DND-41 (cell line): ENCODE measurements around the gene PLGRKT.
"Not testable (repeated sequence)": the region's sequence is repeated elsewhere in the genome, so short reads cannot be mapped to it uniquely, and the experiment has no call there.

Source experiments
- ATAC-seq: fragments of 200-7000 bp; cut with Tn5 transposase; 3 replicates; pipeline ENCODE4 v1.9.1; 2021; ENCODE audit warnings: low read depth; ENCODE audit not compliant: insufficient read depth
- DNase-seq: peaks from one replicate; pipeline ENCODE4 v3.0.0-alpha.2; 2020
- H2AFZ ChIP-seq: 2 replicates; pipeline ENCODE4 v1.6.0; 2012; ENCODE audit warnings: low read depth, low read length
- H3K27ac ChIP-seq: 2 replicates; pipeline ENCODE4 v1.5.1; 2012; ENCODE audit warnings: low read length, inconsistent platforms
- H3K27me3 ChIP-seq: fragments of 200-600 bp; sonication (generic); 2 replicates; pipeline ENCODE4 v1.6.0; 2012; ENCODE audit warnings: low read length, mild to moderate bottlenecking, inconsistent platforms; ENCODE audit not compliant: insufficient read depth, poor library complexity
- H3K36me3 ChIP-seq: 2 replicates; pipeline ENCODE4 v1.5.1; 2012; ENCODE audit warnings: low read length, inconsistent platforms; ENCODE audit not compliant: insufficient read depth
- H3K4me1 ChIP-seq: 2 replicates; pipeline ENCODE4 v1.5.1; 2012; ENCODE audit warnings: mild to moderate bottlenecking, low read length; ENCODE audit not compliant: insufficient read depth
- H3K4me2 ChIP-seq: 2 replicates; pipeline ENCODE4 v1.6.0; 2012; ENCODE audit warnings: mild to moderate bottlenecking, moderate library complexity, low read length, inconsistent platforms; ENCODE audit not compliant: insufficient read depth
- H3K4me3 ChIP-seq, 2 experiments: fragments of 200-600 bp in 1 of 2; shearing (Covaris generic) in 1 of 2; 2 replicates each; pipeline ENCODE4 v1.5.1; 2012 to 2016; ENCODE audit warnings: inconsistent platforms in 2 of 2, low read length in 2 of 2, mild to moderate bottlenecking in 2 of 2, low read depth in 1 of 2, moderate library complexity in 1 of 2
- H3K79me2 ChIP-seq: 2 replicates; pipeline ENCODE4 v1.6.0; 2012; ENCODE audit warnings: low read length, inconsistent platforms; ENCODE audit not compliant: insufficient read depth
- H3K9ac ChIP-seq: 2 replicates; pipeline ENCODE4 v1.6.0; 2012; ENCODE audit warnings: low read depth, mild to moderate bottlenecking, inconsistent platforms, low read length, moderate library complexity
- H3K9me3 ChIP-seq: 2 replicates; pipeline ENCODE4 v1.5.1; 2012; ENCODE audit warnings: low read length, moderate library complexity, mild to moderate bottlenecking, inconsistent platforms; ENCODE audit not compliant: insufficient read depth, severe bottlenecking
- H4K20me1 ChIP-seq: 2 replicates; pipeline ENCODE4 v1.6.0; 2012; ENCODE audit warnings: low read length; ENCODE audit not compliant: insufficient read depth
- CTCF ChIP-seq: IDR thresholded peaks from 2 replicates; pipeline ENCODE4 v1.5.1; 2012; ENCODE audit warnings: borderline replicate concordance, low read length, moderate library complexity, mild to moderate bottlenecking; ENCODE audit not compliant: poor library complexity, severe bottlenecking; ENCODE audit errors: extremely low read depth
- EZH2 ChIP-seq: IDR thresholded peaks from 3 replicates; pipeline ENCODE4 v1.6.1; 2012; ENCODE audit warnings: borderline replicate concordance, low read depth, mild to moderate bottlenecking, moderate library complexity, low read length, inconsistent platforms; ENCODE audit not compliant: severe bottlenecking

PLGRKT gene

DNA sequence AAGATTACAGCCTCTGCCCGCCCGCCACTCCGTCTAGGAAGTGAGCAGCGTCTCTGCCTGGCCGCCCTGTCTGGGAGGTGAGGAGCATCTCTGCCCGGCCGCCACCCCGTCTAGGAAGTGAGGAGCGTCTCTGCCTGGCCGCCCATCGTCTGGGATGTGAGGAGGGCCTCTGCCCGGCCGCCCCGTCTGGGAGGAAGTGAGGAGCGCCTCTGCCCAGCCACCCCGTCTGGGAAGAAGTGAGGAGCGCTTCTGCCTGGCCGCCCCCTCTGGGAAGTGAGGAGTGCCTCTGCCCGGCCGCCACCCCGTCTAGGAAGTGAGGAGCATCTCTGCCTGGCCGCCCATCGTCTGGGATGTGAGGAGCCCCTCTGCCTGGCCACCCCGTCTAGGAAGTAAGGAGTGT, 4.8 kb downstream of the PLGRKT start:
- H3K4me2 ChIP-seq, H3K9ac ChIP-seq, H3K27ac ChIP-seq, H3K9me3 ChIP-seq, H3K27me3 ChIP-seq, H2AFZ ChIP-seq, ATAC-seq, H3K79me2 ChIP-seq, H4K20me1 ChIP-seq, DNase-seq, H3K4me3 ChIP-seq: not testable (repeated sequence)
- Histone ChIP-seq H3K4me1 (peaks cover 14% of the 10 kb centered on the region), H3K36me3 (peaks cover 20% of the 10 kb centered on the region)

DNA sequence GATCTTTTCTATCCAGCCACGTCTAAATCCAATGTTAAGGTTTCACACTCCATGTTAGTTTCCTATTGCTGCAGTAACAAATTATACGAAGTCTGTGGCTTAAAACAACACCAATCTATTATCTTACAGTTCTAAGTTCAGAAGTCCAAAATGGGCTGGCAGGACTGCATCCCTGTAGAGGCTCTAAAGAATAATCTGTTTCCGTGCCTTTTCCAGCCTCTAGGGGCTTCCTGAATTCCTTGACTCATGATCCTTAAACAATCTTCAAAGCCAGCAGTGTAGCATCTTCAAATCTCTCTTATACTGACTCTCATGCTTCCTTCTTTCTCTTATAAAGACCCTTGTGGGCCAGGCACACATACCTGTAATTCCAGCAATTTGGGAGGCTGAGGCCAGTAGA, 6.8 kb downstream of the PLGRKT start:
- Histone ChIP-seq H3K27ac (no peak overlapping the region), H3K4me3 (no peak overlapping the region), H3K27me3 (no peaks in the 10 kb centered on the region), H3K9me3 (peaks cover 5% of the 10 kb centered on the region), H3K36me3 (peaks cover 14% of the 10 kb centered on the region), H3K4me1 (peaks cover under 1% of the 10 kb centered on the region; the same call in 1 of the 2 replicates), H3K4me2 (no peak overlapping the region), H2AFZ (no peak overlapping the region), H4K20me1 (no peaks in the 10 kb centered on the region), H3K9ac (no peak overlapping the region), H3K79me2 (no peaks in the 10 kb centered on the region)
- no peak for TF ChIP-seq CTCF
- no peak for TF ChIP-seq EZH2
- ATAC-seq (no peak), DNase-seq (no peak)

- H2AFZ ChIP-seq: no peak overlapping the region
- H3K4me2 ChIP-seq: no peak overlapping the region
- no peak for DNase-seq
- peaks cover 6% of the 10 kb centered on the region for H3K36me3 ChIP-seq
- H3K27ac ChIP-seq: no peak overlapping the region
- no peak for TF ChIP-seq EZH2
- TF ChIP-seq CTCF: no peak
- H3K79me2 ChIP-seq: no peaks in the 10 kb centered on the region
- peaks cover 2% of the 10 kb centered on the region for H3K9me3 ChIP-seq
- H3K27me3 ChIP-seq: no peaks in the 10 kb centered on the region
- no peak for ATAC-seq
- no peaks in the 10 kb centered on the region for H4K20me1 ChIP-seq
- no peaks in the 10 kb centered on the region for H3K4me1 ChIP-seq
- no peak overlapping the region for H3K9ac ChIP-seq
- H3K4me3 ChIP-seq: no peak overlapping the region
These were observed 7.7 kb downstream of the PLGRKT start for GRCh38 chr9:5429873-5430564.

DNA sequence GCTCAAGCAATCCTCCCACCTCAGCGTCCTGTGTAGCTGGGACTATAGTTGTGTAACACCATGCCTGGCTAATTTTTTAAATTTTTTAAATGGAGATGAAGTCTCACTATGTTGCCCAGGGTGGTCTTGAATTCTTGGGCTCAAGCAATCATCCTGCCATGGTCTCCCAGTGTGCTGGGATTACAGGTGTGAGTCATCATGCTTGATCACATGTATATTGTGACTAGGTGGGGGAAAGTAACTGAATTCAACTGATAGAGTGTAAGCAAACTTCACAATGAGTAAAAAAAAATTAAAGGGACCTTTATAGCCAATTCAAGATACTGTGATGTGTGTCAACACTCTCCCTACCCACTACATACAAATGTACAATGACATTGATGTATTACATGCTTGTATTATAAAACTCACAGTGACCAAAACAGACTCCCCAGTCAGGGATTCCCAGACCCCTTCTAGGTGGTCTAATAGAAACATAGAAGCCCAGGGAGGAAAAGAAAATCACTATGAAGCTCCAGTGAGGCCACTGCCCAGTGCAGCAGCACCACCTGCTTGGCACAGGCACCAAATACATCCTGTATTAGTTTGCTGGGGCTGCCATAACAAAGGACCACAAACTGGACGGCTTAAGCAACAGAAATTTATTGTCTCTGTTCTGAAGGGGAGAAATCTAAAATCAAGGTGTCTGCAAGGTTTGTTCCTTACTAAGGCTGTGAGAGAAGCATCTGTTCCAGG, 8.8 kb downstream of the PLGRKT start:
- Histone ChIP-seq H4K20me1 (no peaks in the 10 kb centered on the region), H3K4me3 (no peak overlapping the region), H2AFZ (no peak overlapping the region), H3K36me3 (peaks cover 3% of the 10 kb centered on the region; the same call in 1 of the 2 replicates), H3K27ac (no peak overlapping the region), H3K79me2 (no peaks in the 10 kb centered on the region), H3K27me3 (no peaks in the 10 kb centered on the region), H3K9me3 (no peaks in the 10 kb centered on the region), H3K4me2 (no peak overlapping the region), H3K9ac (no peak overlapping the region), H3K4me1 (no peaks in the 10 kb centered on the region)
- TF ChIP-seq CTCF (no peak), EZH2 (no peak)
- DNase-seq: no peak
- ATAC-seq: no peak
